CD1c-positive myeloid dendritic cell (primary cell): ENCODE measurements around the gene CACNA2D3.
"Not testable (repeated sequence)": the region's sequence is repeated elsewhere in the genome, so short reads cannot be mapped to it uniquely, and the experiment has no call there.

Experiments used
- DNase-seq: peaks from one replicate; pipeline ENCODE4 v3.0.0-alpha.2; 2016; ENCODE audit errors: extremely low spot score

CACNA2D3 gene

DNA sequence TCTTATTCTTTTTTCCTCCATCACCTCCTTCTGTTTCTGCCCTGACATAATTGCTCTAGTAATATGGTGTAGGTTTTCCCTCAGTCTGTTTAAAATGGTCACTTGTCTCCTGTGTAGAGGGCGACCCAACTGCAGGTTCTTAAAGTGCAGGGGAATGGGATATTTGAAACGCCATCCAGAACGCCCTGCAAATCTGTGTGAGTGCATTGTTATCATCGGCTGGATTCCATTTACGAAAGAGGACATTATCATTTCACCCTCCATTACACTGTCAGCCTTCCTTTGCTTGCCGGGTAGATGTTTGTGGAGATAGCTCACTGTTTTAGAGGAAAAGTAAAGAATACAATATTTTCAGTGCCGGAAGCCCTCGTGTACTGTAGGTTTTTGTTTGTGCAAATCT lies 451.5 kb downstream of the CACNA2D3 start:
- DNase-seq: no peak

- DNase-seq: no peak
These were observed 452.7 kb downstream of the CACNA2D3 start for GRCh38 chr3:54574906-54575617.

DNA sequence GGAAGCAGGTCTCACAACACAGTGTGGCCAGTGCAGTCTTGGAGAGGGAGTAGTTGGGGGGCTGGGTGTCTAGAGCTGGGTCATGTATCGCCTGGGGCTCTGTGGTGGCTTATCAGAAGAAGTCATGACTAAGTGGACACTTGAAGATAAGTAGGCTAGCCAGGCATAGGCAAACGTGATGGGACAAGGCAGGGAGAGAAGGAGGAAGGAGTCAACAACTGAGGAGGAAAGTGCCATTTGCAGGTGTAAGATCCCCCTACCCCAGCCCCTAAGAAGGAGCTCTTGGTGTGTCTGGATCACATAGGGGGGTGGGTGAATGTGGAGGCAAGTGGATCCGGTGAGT lies 453.2 kb downstream of the CACNA2D3 start:
- no peak for DNase-seq

DNA sequence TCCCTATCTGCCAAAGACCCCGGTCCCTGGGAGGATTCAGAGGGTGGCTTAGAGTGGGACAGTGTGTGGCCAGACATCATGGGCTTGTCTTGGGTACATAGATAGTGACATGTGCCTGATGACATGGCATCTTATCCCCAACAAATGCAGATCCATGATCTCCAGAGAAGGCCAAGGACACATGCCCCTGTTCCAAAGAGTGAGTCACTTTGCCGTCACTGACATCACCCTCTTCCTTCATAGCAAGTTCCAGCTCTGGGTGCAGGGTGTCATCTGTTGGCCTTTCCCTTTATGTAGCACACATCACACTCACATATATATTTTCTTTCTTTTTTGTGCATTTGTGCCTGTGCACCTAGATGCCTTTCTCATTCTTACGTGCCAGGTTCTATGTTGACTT lies 455.0 kb downstream of the CACNA2D3 start:
- DNase-seq: no peak

- DNase-seq: no peak
These were observed 456.1 kb downstream of the CACNA2D3 start for GRCh38 chr3:54578417-54578816.

GRCh38 chr3:54580453-54580852 lies 458.1 kb downstream of the CACNA2D3 start:
- no peak for DNase-seq

- DNase-seq: no peak
These were observed 460.1 kb downstream of the CACNA2D3 start for GRCh38 chr3:54582424-54582823.

- no peak for DNase-seq
These were observed 468.8 kb downstream of the CACNA2D3 start for GRCh38 chr3:54591157-54591556.

GRCh38 chr3:54593653-54594052 lies 471.3 kb downstream of the CACNA2D3 start:
- no peak for DNase-seq

GRCh38 chr3:54596087-54596486 lies 473.7 kb downstream of the CACNA2D3 start:
- DNase-seq: no peak

GRCh38 chr3:54599716-54600115 lies 477.4 kb downstream of the CACNA2D3 start:
- DNase-seq: no peak

DNA sequence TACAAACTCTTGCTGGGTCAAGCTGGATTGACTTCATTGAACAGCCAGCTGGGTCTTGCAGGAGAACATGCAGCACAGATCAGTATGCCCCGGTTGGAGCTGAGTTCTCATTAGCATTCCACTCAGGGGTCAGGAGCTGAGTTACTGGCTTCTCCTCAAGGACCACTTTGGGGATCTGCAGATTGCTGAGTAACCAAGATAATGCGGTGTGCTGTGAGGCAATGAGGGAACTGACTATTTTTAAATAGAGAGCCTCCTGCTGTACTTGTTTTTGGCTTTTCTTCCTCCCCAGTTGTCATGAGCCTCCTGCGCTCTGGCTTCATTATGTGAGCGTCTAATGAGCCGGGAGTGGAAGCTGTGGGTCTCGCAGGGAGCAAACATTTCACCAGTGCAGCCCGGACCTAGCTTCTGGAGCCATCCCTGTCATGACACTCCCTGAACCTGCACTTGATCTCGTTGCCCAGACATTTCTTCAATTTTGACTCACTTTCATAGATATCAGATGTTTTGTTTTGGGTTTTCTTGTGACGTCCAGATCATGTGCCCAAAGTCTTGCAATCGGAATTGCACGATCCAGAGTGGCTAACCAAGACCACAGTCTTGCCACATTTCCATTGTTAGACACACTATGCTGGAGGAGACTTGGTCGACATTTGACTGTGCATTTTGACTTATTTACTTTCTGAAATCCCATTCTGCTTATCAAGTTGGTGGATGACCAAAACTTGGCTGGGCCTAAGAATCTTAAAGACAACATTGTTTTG lies 478.3 kb downstream of the CACNA2D3 start:
- no peak for DNase-seq

DNA sequence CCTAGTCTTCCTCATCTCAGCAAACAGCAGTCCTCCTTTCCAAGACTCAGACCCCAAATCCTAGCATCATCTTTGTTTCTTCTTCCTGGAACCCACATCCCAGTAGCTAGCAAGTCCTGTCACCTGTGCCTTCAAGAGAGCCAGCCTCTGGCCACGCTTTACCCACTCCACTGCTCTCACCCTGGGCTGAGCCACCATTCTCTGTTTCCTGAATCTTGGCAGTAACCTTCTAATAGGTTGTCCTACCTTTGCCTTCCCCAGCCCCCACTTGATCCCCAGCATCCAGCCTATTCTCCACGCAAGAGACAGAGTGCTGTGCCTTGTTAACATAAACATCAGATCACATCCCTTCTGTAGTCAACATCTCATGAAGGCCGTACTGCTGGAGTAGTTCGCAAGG lies 482.1 kb downstream of the CACNA2D3 start:
- DNase-seq: no peak

DNA sequence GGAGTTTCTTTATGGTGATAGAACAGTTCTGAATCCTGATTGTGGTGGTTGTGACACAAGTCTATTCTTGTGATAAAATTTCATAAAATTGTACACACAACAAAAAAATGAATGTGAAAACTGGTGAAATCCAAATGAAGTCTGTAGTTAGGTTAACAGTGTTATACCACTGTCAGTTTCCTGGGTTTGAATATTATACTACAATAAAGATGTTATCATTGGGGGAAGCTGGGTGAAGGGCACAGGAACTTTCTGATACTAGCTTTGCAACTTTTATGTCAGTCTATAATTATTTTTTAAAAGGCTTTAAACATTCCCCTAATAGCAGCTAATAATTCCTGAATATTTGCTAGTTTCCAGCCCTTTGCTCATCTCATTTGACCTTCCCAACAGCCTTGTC lies 485.7 kb downstream of the CACNA2D3 start:
- no peak for DNase-seq

- DNase-seq: no peak
These were observed 496.7 kb downstream of the CACNA2D3 start for GRCh38 chr3:54619053-54619452.

DNA sequence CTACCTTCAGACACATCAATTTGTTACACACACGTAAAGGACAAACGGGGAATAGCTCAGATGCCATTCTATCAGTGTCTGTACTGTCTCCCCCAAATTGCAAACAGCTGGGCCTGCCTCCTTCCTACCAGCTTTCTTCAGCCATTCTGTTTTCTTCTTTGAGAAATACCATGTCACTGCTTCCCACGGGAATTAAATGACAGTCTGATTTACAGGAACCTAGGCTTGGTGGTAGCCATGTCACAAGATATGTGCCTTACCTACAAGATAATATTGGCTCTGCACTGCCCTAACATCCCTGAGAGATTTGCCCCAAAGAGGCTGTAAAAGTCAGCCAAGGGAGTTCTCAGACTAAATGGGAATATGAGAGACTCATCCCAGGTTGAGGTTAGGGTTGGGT lies 497.2 kb downstream of the CACNA2D3 start:
- no peak for DNase-seq

- DNase-seq: no peak
These were observed 498.8 kb downstream of the CACNA2D3 start for GRCh38 chr3:54621184-54621583.

- no peak for DNase-seq
These were observed 500.3 kb downstream of the CACNA2D3 start for GRCh38 chr3:54622678-54623077.

DNA sequence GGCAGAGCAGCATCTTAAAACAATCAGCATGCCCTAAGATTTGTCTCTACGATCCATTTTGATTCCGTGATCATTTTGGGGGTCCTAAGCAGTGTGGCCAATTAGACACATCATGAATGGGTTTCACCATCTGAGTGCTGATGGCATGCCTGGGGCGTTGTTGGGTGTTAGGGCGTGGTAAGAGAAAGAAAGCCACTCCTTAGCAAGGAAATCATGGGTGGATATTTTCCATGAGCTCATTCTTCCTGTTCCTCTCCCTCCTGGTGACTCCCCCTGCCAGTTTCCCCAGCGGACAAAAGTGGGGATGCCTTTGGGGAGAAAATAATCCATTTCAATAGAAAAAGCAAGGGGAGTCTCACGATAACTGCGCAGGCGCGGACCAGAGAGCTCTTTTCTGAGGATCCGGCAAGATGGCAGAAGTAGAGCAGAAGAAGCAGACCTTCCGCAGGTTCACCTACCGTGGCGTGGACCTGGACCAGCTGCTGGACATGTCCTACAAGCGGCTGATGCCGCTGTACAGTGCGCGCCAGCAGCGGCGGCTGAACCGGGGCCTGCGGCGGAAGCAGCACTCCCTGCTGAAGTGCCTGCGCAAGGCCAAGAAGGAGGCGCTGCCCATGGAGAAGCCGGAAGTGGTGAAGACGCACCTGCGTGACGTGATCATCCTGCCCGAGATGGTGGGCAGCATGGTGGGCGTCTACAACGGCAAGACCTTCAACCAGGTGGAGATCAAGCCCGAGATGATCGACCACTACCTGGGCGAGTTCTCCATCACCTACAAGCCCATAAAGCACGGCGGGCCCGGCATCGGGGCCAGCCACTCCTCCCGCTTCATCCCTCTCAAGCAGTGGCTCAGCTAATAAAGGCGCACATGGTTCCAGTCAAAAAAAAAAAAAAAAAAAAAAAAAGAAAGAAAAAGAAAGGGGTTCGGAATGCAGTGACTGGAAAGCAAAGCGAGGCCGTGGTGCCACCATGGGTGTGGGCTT lies 503.7 kb downstream of the CACNA2D3 start:
- DNase-seq: no peak

- no peak for DNase-seq
These were observed 506.6 kb downstream of the CACNA2D3 start for GRCh38 chr3:54628888-54629441.

GRCh38 chr3:54630101-54630623 lies 507.8 kb downstream of the CACNA2D3 start:
- no peak for DNase-seq

GRCh38 chr3:54631001-54631400 lies 508.6 kb downstream of the CACNA2D3 start:
- not testable (repeated sequence) for DNase-seq
